ENCODE measurements around the gene DAGLA.
A peak's percentile ranks its signal among the peaks of the same experiment; 100 is the strongest.

DAGLA gene

DNA sequence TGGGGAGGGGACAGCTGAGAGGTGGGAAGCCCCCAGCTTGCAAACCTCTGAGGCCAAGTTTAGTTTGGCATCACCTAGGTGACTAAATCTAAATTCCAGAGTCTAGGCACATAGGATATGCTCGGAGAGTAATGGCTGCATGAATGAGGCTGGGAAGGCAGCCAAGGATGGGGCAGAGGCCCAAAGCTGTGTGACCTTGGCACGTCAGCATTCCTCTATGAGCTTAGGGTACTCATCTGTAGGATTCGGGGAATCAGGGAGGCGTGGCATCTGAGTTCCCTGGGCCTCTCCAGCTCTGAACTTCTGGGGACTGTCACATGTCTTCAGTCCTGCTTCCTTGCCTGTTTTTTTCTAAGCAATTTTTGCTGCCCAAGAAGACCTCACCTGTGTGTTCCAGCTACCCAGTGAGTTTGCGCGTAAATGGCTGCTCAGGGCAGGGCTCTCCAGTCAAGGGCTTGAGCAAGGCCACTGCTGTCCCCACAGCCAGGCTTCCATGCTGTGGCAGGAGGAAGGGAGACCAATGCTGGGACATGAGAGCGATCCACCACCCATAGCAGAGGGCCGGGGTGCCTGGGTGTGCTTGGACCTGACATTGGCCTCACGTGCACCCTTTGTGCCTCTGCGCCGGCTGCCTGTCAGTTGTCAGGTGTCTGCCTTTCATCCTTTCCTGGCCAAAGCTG lies 13.9 kb downstream of the DAGLA start:
- peak; percentile 57 for DNase-seq

DNA sequence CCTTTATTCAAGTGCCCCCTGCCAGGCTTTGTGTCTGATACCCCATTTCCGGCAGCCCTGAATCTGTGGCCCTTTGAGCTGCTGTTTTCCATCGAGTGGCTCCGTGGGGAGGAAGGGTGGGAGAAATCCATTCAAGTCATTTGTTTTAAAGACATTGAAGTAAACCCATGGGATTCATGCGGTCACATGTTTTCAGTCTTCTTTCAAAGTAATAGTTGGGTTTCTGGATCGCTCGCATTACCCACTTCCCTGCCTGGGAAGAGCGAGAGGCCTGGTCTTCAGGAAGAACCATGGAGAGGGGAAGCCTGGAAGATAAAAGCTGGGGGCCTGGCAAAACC lies 14.4 kb downstream of the DAGLA start:
- peak; percentile 75 for DNase-seq

DNA sequence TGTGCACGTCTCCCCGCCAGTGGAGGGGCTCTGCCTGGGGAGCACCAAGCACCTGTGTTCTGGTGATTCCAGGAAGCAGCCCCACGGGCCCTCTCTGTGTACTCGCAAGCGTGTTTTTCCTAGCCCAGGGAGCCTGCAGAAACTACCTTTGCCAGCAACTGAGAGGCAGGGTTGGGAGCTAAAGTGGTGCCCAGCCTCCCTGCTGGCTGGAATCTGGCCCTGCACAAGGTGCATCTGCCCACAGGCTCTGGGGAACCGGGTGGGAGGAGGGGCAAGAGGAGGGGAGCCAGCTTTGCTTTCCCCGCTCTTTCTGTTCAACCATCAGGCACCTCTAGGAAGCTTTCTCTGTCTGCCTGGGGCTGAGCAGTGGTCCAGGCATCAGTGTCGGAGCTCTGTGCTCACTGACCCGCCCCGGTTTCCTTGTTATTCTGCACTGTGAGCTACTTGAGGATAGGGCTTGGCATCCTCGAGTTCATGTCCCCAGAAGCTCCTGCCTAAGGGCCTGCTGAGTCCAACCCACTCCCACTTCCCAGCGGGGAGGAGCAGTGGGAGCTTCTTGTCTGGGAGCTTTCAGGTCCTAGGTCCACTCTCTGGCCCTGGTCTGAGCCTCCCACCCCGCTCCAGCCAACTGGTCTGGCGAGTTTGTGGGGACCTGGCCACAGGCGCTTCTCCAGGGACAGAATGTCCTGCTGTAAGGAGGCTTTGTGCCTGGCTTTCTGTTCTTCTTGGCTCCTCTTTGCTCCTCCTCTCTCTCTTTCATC lies 14.9 kb downstream of the DAGLA start:
- no peak for DNase-seq

DNA sequence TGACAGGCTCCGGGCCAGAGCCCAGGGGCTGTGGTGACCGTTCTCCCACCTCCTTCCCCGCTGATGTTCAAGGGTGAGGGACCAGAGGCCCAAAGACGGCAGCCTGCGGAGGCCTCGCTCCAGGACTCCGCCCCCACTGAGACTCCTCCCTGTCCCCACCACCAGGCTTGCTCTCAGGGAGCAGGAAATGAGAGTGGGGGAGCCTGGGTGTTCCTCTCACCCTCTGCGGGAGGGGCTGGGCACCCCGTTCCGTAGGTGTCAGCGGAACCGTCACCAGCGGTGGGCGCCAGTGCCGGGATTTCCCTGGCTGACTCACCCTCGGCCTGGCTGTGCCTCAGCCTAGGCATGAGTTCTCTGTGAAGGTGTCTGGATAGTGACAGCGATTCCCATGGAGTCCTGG lies 15.7 kb downstream of the DAGLA start:
- DNase-seq, result peak; percentile 34

DNA sequence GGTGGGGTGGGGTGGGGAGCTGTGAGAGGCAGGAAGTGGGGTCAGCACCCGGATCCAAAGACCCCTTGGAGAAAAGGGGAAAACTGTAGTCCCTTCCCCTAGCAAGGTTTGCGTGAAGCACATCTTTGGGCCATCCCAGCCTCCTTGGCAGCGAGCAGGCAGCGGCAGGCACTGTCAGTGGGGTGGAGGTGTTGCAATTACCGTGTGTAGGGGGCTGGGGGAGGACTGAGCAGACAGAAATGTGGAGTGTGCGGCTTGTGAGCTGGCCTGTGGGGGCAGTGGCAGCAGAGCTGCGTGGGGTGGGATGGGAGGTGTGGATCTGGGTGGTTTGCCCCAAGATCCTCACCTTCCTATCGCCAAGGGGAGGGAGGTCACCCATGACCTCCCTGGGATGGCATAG lies 16.4 kb downstream of the DAGLA start:
- no peak for DNase-seq

DNA sequence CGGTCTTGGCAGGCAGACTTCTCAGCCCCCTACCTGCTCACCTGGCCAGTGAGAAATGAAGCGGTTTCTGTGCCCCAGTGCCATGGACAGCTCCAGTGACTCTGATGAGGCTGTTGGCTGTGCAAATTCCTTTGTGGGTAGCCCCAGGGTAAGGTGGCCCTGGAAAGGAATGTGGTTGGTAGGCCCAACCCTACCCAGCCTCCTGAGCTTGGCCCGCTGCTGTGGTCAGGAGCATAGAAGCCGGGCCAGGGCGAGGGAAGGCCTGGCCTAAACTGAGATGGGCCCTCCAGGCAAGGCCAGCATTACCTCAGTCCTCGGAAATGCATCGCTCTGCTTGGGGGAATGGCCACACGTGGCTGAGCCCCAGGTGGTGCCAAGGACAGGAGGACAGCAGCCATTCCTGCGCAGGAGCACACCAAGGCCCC lies 16.9 kb downstream of the DAGLA start:
- DNase-seq, result no peak

DNA sequence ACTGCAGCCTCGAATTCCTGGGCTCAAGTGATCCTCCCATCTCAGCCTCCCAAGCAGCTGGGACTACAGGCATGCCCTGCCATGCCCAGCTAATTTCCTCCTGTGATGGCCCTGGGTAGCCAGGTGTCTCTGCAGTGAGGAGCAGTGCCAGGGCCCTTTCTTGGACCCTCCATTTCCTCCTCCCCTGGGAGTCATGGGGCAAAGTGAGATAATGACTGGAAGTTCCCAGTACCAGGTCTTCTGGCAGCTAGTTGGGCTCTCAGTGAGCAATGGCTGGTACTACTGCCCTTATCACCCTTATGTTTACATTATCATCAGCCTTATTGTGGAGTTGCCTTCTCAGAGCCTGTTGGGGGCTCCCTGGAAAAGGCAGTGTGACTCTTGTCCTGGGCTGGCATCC lies 17.6 kb downstream of the DAGLA start:
- DNase-seq, result no peak

DNA sequence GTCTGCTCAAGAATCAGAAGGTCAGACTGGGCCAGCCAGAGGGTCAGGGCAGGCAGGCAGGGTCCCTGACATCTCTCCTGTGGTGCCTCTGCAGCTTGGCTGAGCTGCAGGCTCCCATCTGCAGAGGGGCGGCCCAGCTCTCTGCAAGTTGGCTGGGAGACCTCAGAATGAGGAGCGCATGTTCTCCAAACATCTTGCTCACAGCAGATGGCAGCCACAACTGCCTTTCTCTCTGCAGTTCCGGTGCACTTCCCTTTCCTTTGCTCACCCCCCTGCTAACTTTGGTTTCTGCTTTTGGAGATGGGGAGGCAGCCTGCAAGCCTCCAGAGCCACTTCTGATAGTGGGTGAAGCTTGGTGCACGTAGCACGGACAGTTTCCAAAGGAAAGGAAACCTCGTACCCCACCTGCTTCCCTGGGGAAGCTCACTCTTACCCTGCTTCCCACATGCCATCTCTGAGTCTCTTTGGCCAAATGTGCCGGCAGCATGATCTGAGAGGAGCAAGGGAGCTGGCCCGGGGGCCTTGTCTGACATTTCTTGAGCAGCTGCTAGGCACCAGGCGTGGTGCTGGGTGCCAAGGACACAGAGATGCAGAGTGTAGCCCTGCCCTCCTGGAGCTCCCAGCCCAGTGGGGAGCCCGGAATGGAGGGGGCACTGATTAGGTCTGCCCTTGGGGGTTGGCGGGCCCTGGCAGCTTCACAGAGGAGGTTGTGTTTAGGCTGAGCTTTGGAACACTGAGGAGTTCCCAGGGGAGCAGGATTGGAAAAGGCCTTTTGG lies 18.2 kb downstream of the DAGLA start:
- no peak for DNase-seq

DNA sequence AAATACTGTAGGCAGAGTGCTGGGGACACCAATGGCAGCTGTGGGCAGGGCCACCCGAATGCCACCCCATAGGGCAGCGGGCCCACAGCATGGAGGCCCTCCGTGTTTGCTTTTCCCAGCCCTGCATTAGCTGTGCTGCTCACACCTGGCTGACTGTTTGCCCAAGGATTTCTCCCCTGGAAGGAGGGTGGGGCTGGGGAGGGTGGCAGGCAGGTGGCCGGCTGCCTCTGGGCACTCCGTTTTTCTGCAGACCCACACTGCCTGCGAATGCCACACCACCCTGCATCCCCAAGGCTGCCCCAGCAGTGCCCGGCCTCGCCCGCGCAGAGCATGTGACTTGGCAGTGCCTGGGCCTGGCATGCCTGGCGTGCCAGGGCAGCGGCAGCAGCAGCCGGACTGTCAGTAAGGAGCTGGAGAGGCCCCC lies 19.6 kb downstream of the DAGLA start:
- DNase-seq, result peak; percentile 79

DNA sequence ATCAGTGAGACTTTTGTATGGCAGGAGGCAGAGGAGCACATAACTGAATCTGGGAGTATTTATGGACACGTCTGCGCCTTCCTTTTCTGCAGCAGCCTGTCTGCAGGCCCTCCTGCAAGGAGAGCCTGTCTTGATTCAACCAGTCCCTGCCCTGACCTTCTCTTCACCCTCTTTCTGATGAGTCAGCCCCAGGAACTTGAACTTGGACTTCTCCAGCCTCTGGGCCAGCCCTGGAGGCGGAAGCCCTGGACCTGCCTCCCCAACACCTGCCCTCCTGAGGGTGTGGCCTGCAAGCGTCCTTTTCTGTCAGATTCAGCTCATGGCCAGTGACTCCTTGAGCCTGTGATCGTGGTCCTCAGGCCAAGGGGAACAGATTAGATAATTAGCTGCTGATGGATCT lies 20.0 kb downstream of the DAGLA start:
- DNase-seq, result peak; percentile 38

DNA sequence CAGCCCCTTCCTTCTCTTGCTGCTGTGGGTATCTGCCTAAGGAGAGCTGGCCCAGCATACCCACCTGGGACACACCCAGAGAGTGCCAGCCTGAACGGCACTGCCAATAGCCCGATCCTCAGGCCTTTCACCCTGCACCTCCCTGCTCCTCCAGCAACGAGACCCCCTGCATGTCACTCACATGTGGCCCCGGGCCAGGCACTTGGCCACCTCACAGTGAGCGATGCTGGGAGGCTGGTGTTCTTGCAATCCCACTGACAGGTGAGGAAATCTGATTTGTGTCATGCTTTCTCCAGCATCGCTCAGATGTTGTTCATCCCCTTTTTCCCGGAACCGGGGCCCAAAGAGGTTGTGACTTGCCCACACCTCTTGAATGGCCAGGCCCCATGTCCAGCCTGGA lies 20.5 kb downstream of the DAGLA start:
- DNase-seq, result no peak

DNA sequence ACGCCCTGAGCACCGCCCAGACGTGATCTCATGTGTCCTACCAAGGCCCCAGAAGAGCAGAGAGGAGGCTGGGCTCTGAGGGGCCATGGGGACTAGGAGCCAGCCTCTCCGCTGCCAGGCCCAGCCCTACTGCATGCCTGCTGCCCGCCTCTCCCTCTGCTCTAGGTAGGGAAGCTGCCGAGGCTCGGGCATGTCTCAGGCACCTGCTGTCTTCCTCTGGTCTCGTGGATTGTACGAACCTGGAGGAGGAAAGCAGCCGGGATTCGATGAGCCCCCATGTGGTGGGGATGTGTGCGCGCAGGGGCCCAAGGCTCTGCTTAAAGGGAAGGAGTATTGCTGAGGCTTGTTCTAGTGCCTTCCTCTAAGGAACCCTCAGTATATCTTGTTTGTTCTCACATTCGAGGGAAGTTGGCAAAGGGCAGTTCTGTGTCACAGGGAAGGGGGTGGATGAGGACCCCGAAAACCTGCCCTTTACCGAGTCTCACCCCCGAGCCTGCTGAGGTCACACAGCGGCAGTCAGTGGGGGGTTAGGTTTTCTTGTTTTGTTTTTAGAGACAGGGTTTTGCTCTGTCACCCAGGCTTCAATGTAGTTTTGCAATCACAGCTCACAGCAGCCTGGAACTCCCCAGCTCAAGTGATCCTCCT lies 21.2 kb downstream of the DAGLA start:
- DNase-seq, result peak; percentile 55

DNA sequence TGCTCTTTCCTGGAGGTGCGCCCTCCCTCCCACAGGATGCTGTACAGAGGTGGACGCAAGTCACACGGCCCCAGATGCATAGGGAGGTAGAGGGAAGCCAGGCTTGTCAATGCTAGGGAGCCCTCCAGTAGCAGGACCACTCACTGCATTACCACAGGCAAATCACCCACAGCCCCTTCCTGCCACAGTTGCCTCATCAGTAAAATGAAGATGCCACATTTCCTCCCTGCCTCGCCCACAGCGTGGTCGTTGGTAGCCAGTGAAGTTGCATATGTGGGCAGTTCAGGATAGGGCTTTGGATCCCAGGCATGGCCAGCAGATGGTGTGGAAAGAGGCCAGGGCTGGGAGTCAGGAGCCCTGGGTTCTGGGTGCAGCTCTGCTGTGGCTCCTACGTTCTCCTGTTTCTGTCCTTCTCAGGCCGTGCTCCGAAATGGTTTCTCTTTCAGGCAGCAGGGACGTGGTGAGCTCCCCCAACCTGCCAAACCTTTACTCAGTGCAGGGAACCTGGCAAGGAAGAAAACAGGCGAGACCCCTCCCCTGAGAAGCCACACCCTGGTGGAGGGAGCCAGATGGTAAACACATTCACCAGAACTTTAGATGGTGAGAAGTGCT lies 22.6 kb downstream of the DAGLA start:
- no peak for DNase-seq

DNA sequence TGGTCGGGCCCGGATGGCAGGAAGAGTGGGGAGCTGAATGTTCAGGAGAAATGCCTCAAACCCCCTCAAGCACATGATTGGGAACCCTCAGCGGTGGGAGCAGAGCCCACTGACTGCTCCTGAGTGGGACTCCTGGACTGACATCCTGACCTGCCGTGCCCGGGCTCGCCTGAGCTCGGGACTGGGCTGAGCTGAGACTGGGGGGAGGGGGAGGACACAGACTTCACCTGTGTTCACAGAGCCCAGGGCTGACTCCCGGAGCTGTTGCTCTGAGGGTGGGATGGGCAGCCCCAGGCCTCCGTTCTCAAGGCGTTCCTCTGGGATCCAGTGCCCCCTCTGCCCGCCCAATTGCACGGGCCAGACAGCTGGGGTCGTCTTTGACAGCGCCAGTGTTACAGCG lies 24.6 kb downstream of the DAGLA start:
- no peak for DNase-seq

DNA sequence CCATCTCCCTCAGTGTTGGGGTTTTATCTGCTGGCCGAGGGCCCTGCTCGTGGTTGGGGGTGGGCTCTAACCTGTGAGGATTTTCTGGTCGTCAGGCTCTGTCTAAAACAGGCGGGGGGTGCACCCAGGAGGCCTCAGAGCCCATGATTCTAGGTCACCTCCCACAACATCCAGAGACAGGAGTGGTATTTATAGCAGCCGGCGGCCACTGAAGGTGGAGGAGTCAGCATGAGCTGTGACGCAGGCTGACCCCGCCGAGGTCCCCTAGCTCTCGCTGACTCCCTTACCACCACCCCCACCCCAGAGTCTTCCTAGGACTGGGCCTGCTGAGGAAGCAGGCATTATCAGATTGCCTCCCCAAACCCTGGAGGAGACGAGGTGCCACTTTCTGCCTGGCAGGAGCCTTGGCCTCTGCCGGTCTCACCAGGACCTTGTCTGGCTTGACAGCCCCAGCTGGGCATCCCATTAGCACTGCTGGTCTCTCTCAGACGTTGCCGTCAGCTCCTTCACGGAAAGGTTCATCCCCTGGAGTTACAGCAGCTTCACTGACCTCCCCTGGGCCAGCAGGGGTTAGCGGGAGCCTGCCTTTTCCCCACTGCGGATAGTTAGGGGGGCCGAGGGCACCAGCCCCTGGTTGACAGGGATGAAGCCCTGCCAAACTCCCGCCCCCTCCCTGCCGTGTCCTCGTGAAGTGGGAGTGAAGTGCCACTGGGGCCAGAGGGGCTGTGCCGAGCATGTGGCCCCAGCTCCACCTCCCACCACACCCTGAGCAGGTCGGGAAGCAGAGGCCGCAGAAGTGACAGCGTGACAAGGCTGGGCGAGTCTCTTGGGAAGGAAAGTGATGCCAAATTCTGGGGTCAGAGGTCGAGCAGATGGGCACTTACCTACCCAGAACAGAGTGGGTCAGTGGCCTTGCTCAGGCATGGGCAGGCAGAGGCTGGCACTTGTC lies 26.5 kb downstream of the DAGLA start:
- DNase-seq, result no peak

DNA sequence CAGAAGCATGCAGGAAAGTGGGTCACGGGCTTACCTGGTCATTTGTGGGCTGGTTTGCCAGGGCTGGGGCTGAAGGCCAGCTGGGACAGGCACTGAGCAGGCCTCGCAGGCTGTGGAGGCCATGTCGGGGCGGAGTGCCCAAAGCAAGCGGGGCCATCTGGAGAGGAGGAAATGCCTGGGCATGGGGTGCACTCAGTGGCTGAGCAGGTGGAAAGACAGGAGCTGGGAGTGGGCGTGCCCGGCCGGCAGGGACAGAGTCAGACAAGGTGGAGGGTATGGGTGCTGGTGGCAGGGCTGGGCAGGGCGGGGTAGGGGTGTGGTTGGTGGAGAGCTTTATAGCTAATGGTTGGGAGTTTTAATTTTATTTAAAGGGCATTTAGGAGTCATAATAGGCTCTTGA lies 27.4 kb downstream of the DAGLA start:
- no peak for DNase-seq

DNA sequence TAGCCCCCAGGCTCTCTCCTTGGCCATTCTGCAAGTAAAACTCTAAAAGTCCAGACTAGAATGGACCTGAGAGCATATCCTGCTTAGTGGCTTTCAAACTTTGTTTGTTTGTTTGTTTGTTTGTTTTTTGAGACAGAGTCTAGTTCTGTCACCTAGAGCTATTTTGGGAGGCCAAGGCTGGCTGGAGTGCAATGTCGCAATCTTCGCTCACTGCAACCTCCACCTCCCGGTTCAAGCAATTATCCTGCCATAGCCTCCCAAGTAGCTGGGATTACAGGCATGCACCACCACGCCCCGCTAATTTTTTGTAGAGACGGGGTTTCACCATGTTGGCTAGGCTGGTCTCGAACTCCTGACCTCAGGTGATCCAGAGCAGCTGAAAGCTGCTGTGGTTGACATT lies 28.9 kb downstream of the DAGLA start:
- DNase-seq, result no peak

DNA sequence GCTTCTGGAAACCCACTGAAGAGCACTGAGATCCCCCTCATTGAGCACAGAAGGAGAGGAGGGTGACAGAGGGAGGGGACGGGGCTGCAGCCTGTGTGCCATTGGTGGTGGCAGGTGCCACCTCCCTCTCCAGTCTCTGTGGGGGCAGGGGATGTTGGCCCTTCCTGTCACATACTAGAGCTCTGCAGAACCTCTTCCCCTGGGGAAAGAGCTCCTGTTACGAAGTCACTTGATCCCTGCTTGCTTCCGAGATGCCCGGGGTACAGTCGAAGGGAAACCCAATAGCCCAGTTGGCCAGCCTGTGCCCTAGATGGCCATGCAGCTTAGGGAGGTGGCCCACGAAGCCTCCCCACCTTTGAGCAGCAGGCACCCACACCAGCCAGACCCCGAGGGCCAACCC lies 29.4 kb downstream of the DAGLA start:
- no peak for DNase-seq

DNA sequence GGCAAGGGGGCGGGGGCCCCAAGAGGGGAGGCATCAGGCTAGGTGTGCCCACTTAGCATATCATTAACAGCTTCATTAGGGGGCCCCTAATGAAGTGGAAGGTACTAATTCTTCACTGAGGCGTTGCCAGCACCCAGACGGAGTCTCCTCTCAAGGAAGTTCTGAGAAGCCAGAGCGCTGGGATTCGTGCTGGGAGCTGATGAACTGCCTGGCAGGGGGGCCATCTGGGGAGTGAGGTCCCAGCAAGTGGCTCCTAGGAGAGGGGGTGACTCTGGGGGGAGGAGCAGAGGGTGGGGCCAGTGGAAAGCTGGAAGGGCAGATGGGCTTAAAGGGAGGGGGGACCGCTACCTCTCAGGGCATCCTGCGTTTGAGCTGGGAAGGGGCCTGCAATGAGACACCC lies 29.8 kb downstream of the DAGLA start:
- no peak for DNase-seq

DNA sequence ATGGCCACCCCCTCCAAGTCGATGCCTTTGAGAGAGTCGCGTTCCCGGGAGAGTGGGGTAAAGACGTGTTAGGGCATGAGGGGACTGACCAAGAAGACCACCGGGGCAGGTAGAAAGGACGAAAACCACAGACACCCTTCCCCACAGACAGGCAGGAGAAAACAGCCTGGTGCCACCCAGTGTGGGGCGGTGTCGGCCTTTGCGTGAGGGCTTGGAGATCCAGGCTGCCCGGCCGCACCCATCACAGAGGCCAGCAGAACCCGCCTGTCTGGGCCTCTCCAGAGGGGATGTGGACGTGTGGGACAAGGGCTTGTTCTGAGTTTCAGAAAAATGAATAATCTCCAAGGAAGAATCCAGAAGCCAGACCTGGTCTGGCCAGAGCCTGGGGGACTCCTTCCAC lies 30.8 kb downstream of the DAGLA start:
- DNase-seq, result no peak

DNA sequence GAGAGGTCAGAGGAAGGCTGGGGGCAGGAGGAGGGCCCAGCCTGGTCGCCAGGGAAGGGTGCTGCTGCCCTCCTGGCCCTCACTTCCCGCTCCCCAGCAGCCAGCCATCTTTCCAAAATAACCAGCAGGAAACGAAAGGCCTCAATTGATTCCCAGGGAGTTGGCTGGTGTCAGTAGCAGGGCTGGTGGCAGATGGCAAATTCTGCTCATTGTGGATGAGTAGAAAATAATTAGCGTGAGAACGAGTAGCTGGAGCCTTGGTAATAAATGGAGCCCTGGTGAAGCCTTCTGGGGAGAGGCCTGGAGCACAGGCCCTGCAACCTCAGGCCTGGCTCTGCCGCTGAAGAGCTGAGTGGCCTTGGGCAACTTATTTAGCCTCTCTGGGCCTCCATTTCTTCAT lies 31.3 kb downstream of the DAGLA start:
- peak; percentile 33 for DNase-seq

DNA sequence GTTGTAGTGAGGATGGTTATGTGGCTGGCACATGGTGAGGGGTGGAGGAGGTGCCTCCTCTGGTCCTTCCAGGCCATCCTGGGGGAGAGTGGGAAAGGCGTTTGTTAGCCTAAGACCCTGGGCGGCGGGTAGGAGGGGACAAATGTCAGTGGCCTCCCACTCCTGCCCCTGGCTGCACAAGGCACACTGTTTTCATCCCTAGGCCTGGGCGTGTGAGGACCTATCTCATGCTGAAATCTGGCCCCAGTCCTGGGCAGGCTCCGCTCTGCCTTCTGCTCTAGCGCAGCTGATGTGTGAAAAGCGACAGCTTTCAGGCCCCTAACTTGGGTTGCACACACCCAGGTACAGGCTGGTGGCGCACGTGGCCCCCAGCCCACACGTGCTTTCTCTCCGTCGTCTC lies 32.1 kb downstream of the DAGLA start:
- no peak for DNase-seq

All from DMS153 (cell line).